Heart right ventricle (tissue), 16 donors: ENCODE data around the gene ZFHX3. TPM values are rescaled to one million over a fixed set of nuclear protein-coding genes. Genes with fewer than 3 reads are reported as not detected.

Experiments
- ATAC-seq, 8 donors: fragments of 200-7000 bp; cut with Tn5 transposase; one replicate each; pipeline ENCODE4 v1.9.1; 2020; ENCODE audit warnings: mild to moderate bottlenecking in 8 of 8, moderate library complexity in 8 of 8, moderate number of reproducible peaks in 1 of 8
- DNase-seq, 2 donors: peaks; one replicate each; pipeline ENCODE4 v3.0.0-alpha.2; 2020
- H3K27ac ChIP-seq, 10 donors: fragments of 200-600 bp; sonication (generic) in 2 of 10; one replicate each; pipeline versions ENCODE4 v1.5.0 to v1.8.0; 2020 to 2022; ENCODE audit warnings: mild to moderate bottlenecking in 3 of 10
- H3K27me3 ChIP-seq, 7 donors: fragments of 200-600 bp; one replicate each; pipeline ENCODE4 v1.8.0; 2021 to 2022; ENCODE audit warnings: mild to moderate bottlenecking in 2 of 7
- H3K36me3 ChIP-seq, 9 donors: fragments of 200-600 bp; sonication (generic) in 1 of 9; one replicate each; pipeline versions ENCODE4 v1.5.0 to v1.8.0; 2020 to 2022; ENCODE audit warnings: mild to moderate bottlenecking in 2 of 9
- H3K4me1 ChIP-seq, 9 donors: fragments of 200-600 bp; sonication (generic) in 1 of 9; one replicate each; pipeline versions ENCODE4 v1.5.0 to v1.8.0; 2020 to 2022; ENCODE audit warnings: mild to moderate bottlenecking in 4 of 9
- H3K4me3 ChIP-seq, 10 donors: fragments of 200-600 bp; sonication (generic) in 2 of 10; one replicate each; pipeline versions ENCODE4 v1.5.0 to v1.8.0; 2020 to 2022; ENCODE audit warnings: mild to moderate bottlenecking in 7 of 10, moderate library complexity in 2 of 10
- H3K9me3 ChIP-seq, 11 donors: fragments of 200-600 bp in 10 of 11; sonication (generic) in 2 of 11; one replicate each; pipeline versions ENCODE4 v1.5.0 to v1.8.0; 2013 to 2022; ENCODE audit warnings: mild to moderate bottlenecking in 2 of 11, control low read depth in 1 of 11, moderate library complexity in 1 of 11
- WGBS, 2 donors: extraction: QIAGEN DNeasy Blood & Tissue Kit; methylation state at CpG; one replicate each; pipeline ENCODE4 v1.1.7; 2013; ENCODE audit warnings: inconsistent platforms in 1 of 2; 5-methylcytosine and 5-hydroxymethylcytosine counted together
- intact Hi-C, 10 donors: fragments of 100-400 bp; cut with DNase I; formaldehyde crosslinking; loops; one replicate each; pipeline versions ENCODE4 v1.11.1 to v1.14.2; 2022
- polyA plus RNA-seq, 2 donors: library from polyadenylated mRNA; stranded (reverse); fragments of 200-250 nt; gene quantifications; one replicate each; pipeline ENCODE4 v1.2.3, GENCODE V29; 2013
- total RNA-seq, 10 donors: library from RNA; stranded (reverse); fragmentation: NEBNext Ultra II Directional in 3 of 10; extraction: Animal tissue kit (Norgen Biotek cat#: 25700) in 3 of 10; gene quantifications; one replicate each; pipeline versions ENCODE4 v1.2.1 to v1.2.4, GENCODE V29; 2021 to 2023
- TF ChIP-seq, protein P1 (sequence below), 9 donors: fragments of 200-600 bp; sonication (generic) in 2 of 9; IDR thresholded peaks; one replicate each; pipeline versions ENCODE4 v1.5.0 to v1.8.0; 2021 to 2022; ENCODE audit warnings: antibody characterized with exemption in 9 of 9, mild to moderate bottlenecking in 5 of 9, moderate library complexity in 1 of 9
- donor health status: Arrhythmogenic right ventricular cardiomyopathy.
- donor health status: ischemic (EF 13 %, LVEDD 7.1; RV severe dilation, severe dysfunction).
- donor health status: healthy with polysubstance abuse.
- donor health status: DM: no; HTN: yes; CAD: no.
- donor health status: DM: no; HTN: no; CAD: no.
- donor health status: ischemic (EF 25% LVEDD 6.9; RV normal size, moderate dysfunction).
- donor health status: ischemic (EF 25% LVEDD 5.7; RV mildly dilated, moderate dysfunction).
- donor health status: healthy.
- donor health status: DM: yes; HTN: yes; CAD: no.
- donor health status: Ischemic cardiomyopathy.
- donor health status: ischemic (EF 35%, LVEDD 5.7; RV mildly dilated, moderate dysfunction).
- donor health status: nonischemic (EF 11% LVEDD 7.7; RV severe dilation, severe dysfunction).
- donor health status: DM: yes; HTN: yes; CAD: no.
- donor health status: PGD.
- donor health status: ischemic (EF 29% LVEDD 5.4; RV normal size, mild dysfunction).
- donor health status: nonischemic (EF 23%, LVEDD 6.1; RV moderate dilation, normal function).

ZFHX3 gene
- total and polyA plus RNA-seq, 12 donors = 1.6 to 15.2 (median 10.4) TPM

DNA sequence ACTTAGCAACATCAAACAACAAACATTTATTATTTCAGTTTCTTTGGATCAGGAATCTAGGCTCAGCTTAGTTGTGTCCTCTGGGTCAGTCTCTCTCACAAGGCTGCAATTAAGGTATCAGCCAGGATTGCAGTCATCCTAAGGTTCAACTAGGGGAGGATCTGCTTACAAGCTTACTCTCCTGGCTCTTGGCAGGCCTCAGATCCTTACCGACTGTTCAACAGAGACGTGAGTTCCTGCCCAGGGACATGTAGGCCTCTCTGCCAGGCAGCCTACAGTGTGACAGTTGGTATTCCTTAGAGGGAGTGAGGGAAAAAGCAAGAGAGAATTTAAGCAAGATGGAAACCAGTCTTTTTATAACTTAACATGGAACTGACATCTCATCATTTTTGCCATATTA, 294.0 kb downstream of the ZFHX3 start:
- Histone ChIP-seq H3K4me3 (no peak overlapping the region), H3K27me3 (no peaks in the 10 kb centered on the region), H3K9me3 (peaks cover 0 to 38% (median 16%) of the 10 kb centered on the region in 11 donors), H3K27ac (no peak overlapping the region), H3K4me1 (no peaks in the 10 kb centered on the region), H3K36me3 (no peaks in the 10 kb centered on the region)
- no peak for DNase-seq
- intact Hi-C loops = no loop called here
- 64 to 74% methylated on average over 2 of the region's 2 CpGs for WGBS, 2 donors
- TF ChIP-seq, protein P1, sequence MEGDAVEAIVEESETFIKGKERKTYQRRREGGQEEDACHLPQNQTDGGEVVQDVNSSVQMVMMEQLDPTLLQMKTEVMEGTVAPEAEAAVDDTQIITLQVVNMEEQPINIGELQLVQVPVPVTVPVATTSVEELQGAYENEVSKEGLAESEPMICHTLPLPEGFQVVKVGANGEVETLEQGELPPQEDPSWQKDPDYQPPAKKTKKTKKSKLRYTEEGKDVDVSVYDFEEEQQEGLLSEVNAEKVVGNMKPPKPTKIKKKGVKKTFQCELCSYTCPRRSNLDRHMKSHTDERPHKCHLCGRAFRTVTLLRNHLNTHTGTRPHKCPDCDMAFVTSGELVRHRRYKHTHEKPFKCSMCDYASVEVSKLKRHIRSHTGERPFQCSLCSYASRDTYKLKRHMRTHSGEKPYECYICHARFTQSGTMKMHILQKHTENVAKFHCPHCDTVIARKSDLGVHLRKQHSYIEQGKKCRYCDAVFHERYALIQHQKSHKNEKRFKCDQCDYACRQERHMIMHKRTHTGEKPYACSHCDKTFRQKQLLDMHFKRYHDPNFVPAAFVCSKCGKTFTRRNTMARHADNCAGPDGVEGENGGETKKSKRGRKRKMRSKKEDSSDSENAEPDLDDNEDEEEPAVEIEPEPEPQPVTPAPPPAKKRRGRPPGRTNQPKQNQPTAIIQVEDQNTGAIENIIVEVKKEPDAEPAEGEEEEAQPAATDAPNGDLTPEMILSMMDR (IDR thresholded peaks at IDR 0.05) = no peak
- no peak for ATAC-seq

DNA sequence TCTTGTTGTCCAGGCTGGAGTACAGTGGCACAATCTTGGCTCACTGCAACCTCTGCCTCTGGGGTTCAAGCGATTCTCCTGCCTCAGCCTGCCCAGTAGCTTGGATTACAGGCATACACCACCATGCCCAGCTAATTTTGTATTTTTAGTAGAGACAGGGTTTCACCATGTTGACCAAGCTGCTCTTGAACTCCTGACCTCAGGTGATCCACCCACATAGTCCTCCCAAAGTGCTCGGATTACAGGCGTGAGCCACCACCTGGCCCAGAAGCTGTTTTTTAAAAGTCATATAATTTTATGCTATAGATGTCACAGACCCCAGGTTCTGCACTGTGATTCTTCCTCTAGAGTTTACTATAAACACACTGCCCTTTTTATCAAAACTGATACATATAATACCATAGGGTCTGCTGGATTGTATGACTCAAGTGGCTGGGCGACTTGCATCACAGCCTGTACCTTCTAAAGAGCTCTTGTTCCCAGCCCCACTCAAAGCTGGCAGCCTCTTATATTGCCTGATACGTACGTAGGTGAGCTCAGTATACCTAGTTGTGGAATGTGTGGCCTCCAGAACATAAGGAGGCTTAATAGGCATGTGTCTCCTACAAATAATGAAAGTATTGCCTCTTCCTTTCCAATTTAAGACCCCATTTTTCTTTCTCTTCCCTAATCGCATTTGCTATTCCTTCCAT, 295.8 kb downstream of the ZFHX3 start:
- H3K4me1 ChIP-seq = no peaks in the 10 kb centered on the region
- no peak overlapping the region for H3K4me3 ChIP-seq
- H3K27ac ChIP-seq = no peak overlapping the region
- H3K9me3 ChIP-seq = peaks cover 0 to 21% (median 0%) of the 10 kb centered on the region in 11 donors
- no peak for DNase-seq
- no peaks in the 10 kb centered on the region for H3K36me3 ChIP-seq
- intact Hi-C loops = no loop called here
- no peaks in the 10 kb centered on the region for H3K27me3 ChIP-seq
- ATAC-seq = no peak
- 94 to 97% methylated on average over 7 of the region's 7 CpGs for WGBS, 2 donors
- TF ChIP-seq, protein P1 (IDR thresholded peaks at IDR 0.05) = no peak

DNA sequence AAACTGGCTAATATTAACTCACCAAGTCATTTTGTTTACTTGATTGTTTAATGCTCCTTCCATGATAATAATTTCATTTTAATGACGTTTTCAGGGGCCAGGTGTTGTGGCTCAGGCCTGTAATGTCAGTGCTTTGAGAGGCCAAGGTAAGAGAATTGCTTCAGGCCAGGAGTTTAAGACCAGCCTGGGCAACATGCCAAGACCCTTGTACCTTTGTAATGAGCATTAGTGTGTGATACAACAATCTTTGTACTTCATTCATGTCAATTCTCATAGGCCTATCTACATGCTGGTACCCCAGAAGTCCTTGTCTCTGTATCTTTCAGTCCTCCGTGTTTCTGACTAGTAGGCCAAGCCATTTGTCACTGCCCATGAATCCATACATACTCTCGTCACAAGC, 296.9 kb downstream of the ZFHX3 start:
- intact Hi-C loops = no loop called here
- DNase-seq = no peak
- WGBS, 2 donors = 80% methylated on average over 3 of the region's 3 CpGs

DNA sequence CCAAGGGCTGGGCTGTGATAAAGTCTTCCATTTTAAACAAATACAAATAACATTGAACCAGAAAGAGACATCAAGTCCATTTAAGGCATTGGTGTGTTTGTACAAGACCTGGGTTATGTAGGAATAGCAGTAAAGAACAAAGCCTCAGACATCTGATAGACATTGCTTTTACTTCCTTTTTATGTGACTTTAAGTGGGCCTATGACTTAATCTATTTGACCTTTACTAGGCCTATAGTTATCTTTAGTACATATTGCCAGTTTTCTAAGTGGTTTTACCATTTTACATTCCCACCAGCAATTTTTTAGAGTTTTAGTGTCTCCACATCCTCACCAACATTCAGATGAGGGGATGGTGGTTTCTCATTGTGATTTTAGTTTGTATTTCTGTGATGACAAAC, 298.8 kb downstream of the ZFHX3 start:
- TF ChIP-seq, protein P1 (IDR thresholded peaks at IDR 0.05) = no peak
- Histone ChIP-seq H3K27me3 (no peaks in the 10 kb centered on the region), H3K36me3 (no peaks in the 10 kb centered on the region), H3K27ac (no peak overlapping the region), H3K4me3 (no peak overlapping the region), H3K9me3 (no peaks in the 10 kb centered on the region), H3K4me1 (no peaks in the 10 kb centered on the region)
- no peak for DNase-seq
- intact Hi-C loops = no loop called here
- no peak for ATAC-seq

More for the DNA sequence above, 296.9 kb downstream of the ZFHX3 start:
- no peak for ATAC-seq
- Histone ChIP-seq H3K36me3 (no peaks in the 10 kb centered on the region), H3K4me3 (no peak overlapping the region), H3K9me3 (peaks cover 0 to 12% (median 0%) of the 10 kb centered on the region in 11 donors), H3K4me1 (no peaks in the 10 kb centered on the region), H3K27ac (no peak overlapping the region), H3K27me3 (no peaks in the 10 kb centered on the region)
- TF ChIP-seq, protein P1 (IDR thresholded peaks at IDR 0.05) = no peak
